H1 (cell line): Measurements from ENCODE around the gene DNAJC7. TPM values are rescaled to one million over a fixed set of nuclear protein-coding genes. Genes with fewer than 3 reads are reported as not detected.

Source experiments
- GTF2F1 ChIP-seq: IDR thresholded peaks from 2 replicates; pipeline ENCODE4 v1.6.1; 2012; ENCODE audit warnings: low read depth, low read length, improper control_type of control experiment, borderline replicate concordance
- JUND ChIP-seq: IDR thresholded peaks from 2 replicates; pipeline ENCODE4 v1.6.1; 2011; ENCODE audit warnings: mild to moderate bottlenecking, improper control_type of control experiment, low read length
- PHF8 ChIP-seq: fragments of 200-600 bp; sonication (generic); conservative IDR thresholded peaks from 2 replicates; pipeline ENCODE4 v1.7.1; 2012; ENCODE audit warnings: low read depth, mild to moderate bottlenecking, inconsistent platforms, low read length, moderate library complexity
- TAF1 ChIP-seq: IDR thresholded peaks from 2 replicates; pipeline ENCODE4 v1.6.1; 2011; ENCODE audit warnings: mild to moderate bottlenecking, low read depth, low read length
- YY1 ChIP-seq: IDR thresholded peaks from 2 replicates; pipeline ENCODE4 v1.6.1; 2011; ENCODE audit warnings: low read depth, mild to moderate bottlenecking, low read length
- polyA plus RNA-seq, 7 experiments: library from polyadenylated mRNA; depleted of rRNA in 3 of 7; stranded (reverse) in 5 of 7; unstranded in 2 of 7; fragments of >200 nt in 5 of 7; fragments of 200-250 nt in 2 of 7; gene quantifications; 1 replicate in 5 of 7; 2 replicates in 1 of 7; 4 replicates in 1 of 7; pipeline versions ENCODE4 v1.2.1 to v1.2.3, GENCODE V29; 2011 to 2013; ENCODE audit warnings: missing spikeins in 2 of 7, mixed read lengths in 2 of 7
- total RNA-seq: library from RNA; stranded (reverse); fragmentation: NEBNext Ultra II Directional; extraction: Animal tissue kit (Norgen Biotek cat#: 25700); gene quantifications from 2 replicates; pipeline ENCODE4 v1.2.1, GENCODE V29; 2021
- TF ChIP-seq, protein P1 (sequence below): fragments of 300-600 bp; sonication (generic); IDR thresholded peaks from 2 replicates; pipeline ENCODE4 v1.7.1; 2012; ENCODE audit warnings: low read length, moderate library complexity, mild to moderate bottlenecking, inconsistent platforms; ENCODE audit not compliant: insufficient replicate concordance
- TF ChIP-seq, protein P2 (sequence below), 3 experiments: IDR thresholded peaks; 1 replicate in 2 of 3; 2 replicates in 1 of 3; pipeline versions ENCODE4 v1.5.1 to v1.6.1; 2011; ENCODE audit warnings: low read length in 3 of 3, mild to moderate bottlenecking in 3 of 3, inconsistent platforms in 2 of 3, low read depth in 1 of 3, moderate library complexity in 1 of 3; ENCODE audit not compliant: insufficient read depth in 1 of 3; ENCODE audit errors: control extremely low read depth in 1 of 3

Gene DNAJC7
- total and polyA plus RNA-seq, 2 of the 8 experiments (the other 6 are each of a cell fraction or from before 2014, with no cell fraction given): 31.0 to 148 TPM

DNA sequence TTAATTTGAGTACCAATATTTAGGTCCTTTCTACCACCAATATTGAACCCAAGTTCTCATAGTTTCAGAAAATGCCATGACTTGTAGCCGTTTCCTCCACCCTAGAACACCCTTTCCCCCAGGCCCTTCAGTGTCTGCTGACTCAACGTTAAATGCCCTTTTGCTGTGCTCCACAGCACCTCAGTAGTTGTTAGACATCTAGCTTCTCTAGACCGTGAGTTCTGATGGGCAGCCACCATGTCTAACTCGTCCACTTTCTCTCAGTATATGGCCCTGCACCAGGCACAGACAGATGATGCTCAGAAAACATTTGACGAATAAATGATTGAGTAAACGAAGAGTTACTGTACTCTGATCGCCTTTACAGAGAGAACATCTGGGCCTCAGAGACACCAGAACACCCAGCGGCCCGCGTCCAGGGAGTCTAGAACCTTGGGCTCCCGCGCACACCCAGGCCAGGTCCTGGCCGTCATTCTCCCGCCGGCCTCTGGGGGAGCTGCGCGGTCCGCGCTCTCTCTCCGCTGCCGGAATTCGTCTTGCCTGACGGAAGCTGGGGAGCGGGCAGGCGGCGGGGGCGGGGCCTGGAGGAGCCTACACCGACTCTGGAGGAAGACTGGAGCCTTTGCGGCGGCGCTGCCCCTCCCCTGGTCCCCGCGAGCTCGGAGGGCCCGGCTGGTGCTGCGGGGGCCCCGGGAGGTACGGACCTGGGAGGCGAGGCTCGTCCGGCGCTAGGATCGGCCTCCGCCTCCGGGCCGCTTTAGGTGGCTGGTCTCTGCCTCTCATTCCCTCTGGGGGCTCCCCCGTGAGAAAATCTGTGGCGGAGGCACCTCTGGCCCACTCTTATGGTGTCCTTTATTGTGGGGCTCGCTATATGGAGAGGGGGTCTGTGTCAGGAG lies 2.5 kb upstream of the DNAJC7 start, which contains the start of gene NKIRAS2 (continued):
- TF ChIP-seq, protein P1, sequence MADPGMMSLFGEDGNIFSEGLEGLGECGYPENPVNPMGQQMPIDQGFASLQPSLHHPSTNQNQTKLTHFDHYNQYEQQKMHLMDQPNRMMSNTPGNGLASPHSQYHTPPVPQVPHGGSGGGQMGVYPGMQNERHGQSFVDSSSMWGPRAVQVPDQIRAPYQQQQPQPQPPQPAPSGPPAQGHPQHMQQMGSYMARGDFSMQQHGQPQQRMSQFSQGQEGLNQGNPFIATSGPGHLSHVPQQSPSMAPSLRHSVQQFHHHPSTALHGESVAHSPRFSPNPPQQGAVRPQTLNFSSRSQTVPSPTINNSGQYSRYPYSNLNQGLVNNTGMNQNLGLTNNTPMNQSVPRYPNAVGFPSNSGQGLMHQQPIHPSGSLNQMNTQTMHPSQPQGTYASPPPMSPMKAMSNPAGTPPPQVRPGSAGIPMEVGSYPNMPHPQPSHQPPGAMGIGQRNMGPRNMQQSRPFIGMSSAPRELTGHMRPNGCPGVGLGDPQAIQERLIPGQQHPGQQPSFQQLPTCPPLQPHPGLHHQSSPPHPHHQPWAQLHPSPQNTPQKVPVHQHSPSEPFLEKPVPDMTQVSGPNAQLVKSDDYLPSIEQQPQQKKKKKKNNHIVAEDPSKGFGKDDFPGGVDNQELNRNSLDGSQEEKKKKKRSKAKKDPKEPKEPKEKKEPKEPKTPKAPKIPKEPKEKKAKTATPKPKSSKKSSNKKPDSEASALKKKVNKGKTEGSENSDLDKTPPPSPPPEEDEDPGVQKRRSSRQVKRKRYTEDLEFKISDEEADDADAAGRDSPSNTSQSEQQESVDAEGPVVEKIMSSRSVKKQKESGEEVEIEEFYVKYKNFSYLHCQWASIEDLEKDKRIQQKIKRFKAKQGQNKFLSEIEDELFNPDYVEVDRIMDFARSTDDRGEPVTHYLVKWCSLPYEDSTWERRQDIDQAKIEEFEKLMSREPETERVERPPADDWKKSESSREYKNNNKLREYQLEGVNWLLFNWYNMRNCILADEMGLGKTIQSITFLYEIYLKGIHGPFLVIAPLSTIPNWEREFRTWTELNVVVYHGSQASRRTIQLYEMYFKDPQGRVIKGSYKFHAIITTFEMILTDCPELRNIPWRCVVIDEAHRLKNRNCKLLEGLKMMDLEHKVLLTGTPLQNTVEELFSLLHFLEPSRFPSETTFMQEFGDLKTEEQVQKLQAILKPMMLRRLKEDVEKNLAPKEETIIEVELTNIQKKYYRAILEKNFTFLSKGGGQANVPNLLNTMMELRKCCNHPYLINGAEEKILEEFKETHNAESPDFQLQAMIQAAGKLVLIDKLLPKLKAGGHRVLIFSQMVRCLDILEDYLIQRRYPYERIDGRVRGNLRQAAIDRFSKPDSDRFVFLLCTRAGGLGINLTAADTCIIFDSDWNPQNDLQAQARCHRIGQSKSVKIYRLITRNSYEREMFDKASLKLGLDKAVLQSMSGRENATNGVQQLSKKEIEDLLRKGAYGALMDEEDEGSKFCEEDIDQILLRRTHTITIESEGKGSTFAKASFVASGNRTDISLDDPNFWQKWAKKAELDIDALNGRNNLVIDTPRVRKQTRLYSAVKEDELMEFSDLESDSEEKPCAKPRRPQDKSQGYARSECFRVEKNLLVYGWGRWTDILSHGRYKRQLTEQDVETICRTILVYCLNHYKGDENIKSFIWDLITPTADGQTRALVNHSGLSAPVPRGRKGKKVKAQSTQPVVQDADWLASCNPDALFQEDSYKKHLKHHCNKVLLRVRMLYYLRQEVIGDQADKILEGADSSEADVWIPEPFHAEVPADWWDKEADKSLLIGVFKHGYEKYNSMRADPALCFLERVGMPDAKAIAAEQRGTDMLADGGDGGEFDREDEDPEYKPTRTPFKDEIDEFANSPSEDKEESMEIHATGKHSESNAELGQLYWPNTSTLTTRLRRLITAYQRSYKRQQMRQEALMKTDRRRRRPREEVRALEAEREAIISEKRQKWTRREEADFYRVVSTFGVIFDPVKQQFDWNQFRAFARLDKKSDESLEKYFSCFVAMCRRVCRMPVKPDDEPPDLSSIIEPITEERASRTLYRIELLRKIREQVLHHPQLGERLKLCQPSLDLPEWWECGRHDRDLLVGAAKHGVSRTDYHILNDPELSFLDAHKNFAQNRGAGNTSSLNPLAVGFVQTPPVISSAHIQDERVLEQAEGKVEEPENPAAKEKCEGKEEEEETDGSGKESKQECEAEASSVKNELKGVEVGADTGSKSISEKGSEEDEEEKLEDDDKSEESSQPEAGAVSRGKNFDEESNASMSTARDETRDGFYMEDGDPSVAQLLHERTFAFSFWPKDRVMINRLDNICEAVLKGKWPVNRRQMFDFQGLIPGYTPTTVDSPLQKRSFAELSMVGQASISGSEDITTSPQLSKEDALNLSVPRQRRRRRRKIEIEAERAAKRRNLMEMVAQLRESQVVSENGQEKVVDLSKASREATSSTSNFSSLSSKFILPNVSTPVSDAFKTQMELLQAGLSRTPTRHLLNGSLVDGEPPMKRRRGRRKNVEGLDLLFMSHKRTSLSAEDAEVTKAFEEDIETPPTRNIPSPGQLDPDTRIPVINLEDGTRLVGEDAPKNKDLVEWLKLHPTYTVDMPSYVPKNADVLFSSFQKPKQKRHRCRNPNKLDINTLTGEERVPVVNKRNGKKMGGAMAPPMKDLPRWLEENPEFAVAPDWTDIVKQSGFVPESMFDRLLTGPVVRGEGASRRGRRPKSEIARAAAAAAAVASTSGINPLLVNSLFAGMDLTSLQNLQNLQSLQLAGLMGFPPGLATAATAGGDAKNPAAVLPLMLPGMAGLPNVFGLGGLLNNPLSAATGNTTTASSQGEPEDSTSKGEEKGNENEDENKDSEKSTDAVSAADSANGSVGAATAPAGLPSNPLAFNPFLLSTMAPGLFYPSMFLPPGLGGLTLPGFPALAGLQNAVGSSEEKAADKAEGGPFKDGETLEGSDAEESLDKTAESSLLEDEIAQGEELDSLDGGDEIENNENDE: no peak
- 0 out of 2 replicates have a peak, but pooled peaks have one; percentile 45 for TF ChIP-seq JUND
- TF ChIP-seq, protein P2, sequence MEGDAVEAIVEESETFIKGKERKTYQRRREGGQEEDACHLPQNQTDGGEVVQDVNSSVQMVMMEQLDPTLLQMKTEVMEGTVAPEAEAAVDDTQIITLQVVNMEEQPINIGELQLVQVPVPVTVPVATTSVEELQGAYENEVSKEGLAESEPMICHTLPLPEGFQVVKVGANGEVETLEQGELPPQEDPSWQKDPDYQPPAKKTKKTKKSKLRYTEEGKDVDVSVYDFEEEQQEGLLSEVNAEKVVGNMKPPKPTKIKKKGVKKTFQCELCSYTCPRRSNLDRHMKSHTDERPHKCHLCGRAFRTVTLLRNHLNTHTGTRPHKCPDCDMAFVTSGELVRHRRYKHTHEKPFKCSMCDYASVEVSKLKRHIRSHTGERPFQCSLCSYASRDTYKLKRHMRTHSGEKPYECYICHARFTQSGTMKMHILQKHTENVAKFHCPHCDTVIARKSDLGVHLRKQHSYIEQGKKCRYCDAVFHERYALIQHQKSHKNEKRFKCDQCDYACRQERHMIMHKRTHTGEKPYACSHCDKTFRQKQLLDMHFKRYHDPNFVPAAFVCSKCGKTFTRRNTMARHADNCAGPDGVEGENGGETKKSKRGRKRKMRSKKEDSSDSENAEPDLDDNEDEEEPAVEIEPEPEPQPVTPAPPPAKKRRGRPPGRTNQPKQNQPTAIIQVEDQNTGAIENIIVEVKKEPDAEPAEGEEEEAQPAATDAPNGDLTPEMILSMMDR (IDR thresholded peaks at IDR 0.05; ENCODE audit: control extremely low read depth in 1 of 3, insufficient read depth in 1 of 3, low read depth in 1 of 3, low read length in 3 of 3): peak; percentile 77 to 85 (median 81)
- TF ChIP-seq GTF2F1: no peak
- peak; percentile 79 for TF ChIP-seq PHF8
- peak; percentile 60 for TF ChIP-seq TAF1
- TF ChIP-seq YY1: no peak
